Articular chondrocyte of knee joint (primary cell): ENCODE measurements around the gene C1orf167. TPM values are rescaled to one million over a fixed set of nuclear protein-coding genes. Genes with fewer than 3 reads are reported as not detected.

Experiments
- total RNA-seq: library from RNA; depleted of rRNA; stranded (reverse); fragments of >200 nt; gene quantifications from 2 replicates; pipeline ENCODE4 v1.2.3, GENCODE V29; 2012

The C1orf167 gene, protein sequence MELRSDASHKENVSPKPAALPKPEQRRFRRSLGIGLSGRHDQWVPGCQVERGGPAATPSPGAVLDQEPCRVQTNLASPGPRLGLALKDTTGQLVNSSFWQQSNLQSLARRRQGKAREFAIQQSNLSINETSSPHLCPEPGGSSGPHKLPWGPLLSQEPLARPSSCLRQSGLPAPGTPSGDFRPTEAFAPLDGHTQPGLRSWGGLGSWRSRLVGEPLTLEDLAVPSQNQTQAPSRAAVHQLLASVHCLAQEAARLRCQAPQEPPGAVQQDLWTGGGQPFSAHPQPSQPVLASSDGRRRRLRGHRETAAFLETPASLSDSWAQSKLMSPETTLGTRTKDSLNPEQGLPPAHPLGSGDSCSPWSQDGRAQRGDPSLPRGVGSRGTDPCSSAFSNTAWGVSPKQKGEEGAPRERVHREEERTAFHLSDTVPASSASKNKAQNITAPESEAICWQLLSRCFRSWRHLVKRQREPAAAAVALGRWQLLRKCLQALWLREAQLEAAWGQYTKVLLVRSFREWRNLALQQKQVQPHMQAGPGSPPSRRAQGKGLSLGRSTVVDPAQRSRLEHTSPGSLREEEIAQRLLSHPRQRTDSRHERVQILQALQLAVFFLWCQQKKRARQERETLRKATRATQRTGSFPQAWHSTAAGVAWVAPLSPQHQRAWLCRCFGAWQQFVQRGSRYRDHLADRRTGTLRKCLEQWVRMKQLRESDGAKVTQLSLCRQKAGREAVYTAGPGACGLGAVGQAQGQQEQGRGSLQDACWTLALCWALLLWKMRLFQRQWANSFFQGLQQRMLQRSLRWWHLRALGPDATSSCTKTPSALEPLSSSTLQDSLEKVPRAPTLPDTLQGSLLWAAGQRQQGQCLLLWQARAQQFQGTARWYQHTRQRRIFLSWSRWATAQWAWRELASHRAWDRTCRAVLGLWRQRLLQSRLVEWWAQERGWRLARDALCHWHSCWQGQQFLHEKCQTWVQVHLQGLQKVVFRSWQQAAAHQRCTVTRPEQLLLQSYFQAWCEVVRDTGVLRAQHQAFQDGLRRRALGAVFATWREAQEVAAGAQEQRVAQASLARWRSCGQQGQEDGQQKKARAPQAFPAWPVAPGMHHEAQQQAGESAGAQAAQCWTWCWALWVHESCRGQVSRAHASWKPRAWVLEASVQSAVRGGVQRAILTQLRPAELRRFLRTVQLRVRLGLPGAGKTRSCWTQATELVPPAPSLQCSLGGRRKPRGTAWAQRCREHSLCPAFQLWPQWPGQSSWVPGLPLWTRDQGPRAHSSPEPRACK (N-terminal part only)
- 0.43 and 0.52 TPM in 2 replicates for total RNA-seq

DNA sequence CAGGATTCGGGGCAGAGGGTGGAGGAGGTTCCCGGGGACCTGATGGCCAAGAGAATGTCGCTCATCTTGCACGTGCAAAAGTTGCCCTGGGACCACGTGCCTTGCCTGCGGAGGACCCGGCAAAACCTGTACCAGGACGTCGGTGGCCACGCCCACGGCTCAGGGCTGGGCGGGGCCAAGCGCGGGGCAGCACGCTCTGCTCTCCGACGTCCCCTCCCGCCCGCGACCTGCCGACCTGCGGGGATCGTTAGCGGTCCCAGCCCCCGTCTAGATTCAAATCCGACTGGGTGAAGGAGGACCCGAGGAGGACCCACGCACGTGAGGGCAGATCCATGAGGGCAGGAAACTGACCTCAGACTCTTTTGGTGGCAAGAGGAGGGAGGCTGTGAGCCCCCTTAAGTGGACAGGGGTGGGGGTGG lies at the start of gene C1orf167:
TSS of gene C1orf167 (plus strand) at position 206 of the 419 bp plus-strand sequence. CDS start 2,208 bp downstream, outside the sequence.

DNA sequence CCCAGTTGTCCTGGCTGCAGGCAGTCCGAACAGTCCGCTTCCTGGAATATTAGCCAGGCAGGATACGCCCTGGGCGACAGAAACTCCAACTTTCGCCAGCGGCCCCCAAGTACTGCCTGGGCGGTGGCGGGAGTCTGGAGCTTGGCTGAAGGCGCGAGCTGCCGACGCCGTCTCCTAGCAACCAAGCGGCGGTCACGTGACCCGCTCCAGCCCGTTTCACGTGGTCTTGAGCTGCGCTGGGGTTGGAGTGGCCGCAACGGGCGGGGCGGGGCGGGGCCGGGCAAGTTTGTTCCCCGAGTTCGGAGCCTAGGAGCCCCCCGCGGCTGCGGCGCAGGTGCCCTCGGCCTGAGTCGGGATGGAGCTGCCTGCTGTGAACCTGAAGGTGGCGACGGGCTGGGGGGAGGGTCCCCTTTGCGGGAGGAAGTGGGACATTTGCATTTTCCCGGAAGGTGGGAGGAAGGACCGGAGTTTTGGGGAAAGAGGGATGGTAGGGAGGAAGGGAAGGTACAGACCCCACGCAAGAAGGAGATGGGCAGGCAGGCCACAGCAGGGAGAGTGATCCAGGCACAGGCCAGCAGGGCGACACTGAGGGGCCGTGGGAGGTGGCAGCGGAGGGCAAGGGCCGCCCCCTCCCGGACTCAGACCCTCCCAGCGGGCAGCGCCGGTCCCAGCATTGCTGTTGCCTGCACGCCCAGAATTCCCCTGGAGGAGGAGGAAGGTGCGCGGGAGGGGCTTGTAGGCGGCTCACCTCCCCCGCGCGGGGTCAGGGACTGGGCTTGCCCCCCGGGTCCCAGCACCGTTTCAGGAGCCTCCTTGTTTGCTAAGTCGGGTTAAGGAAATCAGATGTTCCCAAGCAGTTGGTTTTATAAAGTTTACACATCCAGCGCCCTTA lies 25.9 kb upstream of the C1orf167 start, which contains the start of gene AGTRAP:
TSS of gene AGTRAP (plus strand) at position 283 of the 892 bp plus-strand sequence. CDS start at position 356, 73 bp downstream.

GRCh38 chr1:11805422-11806306 lies 43.7 kb downstream of the C1orf167 start, which contains the start of the genes CLCN6 and MTHFR:
CLCN6 (plus strand) TSS chr1:11806191; CDS start chr1:11806263, 72 bp downstream.
MTHFR (minus strand) TSS chr1:11805964; CDS start chr1:11803116, 2,848 bp downstream.

Other genes starting within 250 kb of the C1orf167 start
- 1.6 and 4.2 TPM in 2 replicates for gene FBXO2, start 107.8 kb upstream of the C1orf167 start, total RNA-seq
- gene FBXO44, start 107.3 kb upstream of the C1orf167 start, total RNA-seq, result 8.5 and 10.2 TPM in 2 replicates
- 5.4 and 8.4 TPM in 2 replicates for gene FBXO6, start 98.0 kb upstream of the C1orf167 start, total RNA-seq
- 27.8 and 35.8 TPM in 2 replicates for gene MAD2L2, start 81.0 kb upstream of the C1orf167 start, total RNA-seq
- gene DRAXIN, start 70.5 kb upstream of the C1orf167 start, total RNA-seq, result 0.13 and 0.22 TPM in 2 replicates
- gene AGTRAP, start 26.1 kb upstream of the C1orf167 start, total RNA-seq, result 37.2 and 54.1 TPM in 2 replicates
- gene MTHFR, start 43.8 kb downstream of the C1orf167 start, total RNA-seq, result 21.9 and 36.5 TPM in 2 replicates
- 11.0 and 17.6 TPM in 2 replicates for gene CLCN6, start 44.0 kb downstream of the C1orf167 start, total RNA-seq
- not detected in 2 replicates for gene NPPA, start 85.6 kb downstream of the C1orf167 start, total RNA-seq
- not detected in 2 replicates for gene NPPB, start 96.8 kb downstream of the C1orf167 start, total RNA-seq
- 46.2 and 47.6 TPM in 2 replicates for gene KIAA2013, start 164.2 kb downstream of the C1orf167 start, total RNA-seq
- 192 and 220 TPM in 2 replicates for gene PLOD1, start 172.5 kb downstream of the C1orf167 start, total RNA-seq
- 52.0 and 52.1 TPM in 2 replicates for gene MFN2, start 218.3 kb downstream of the C1orf167 start, total RNA-seq